Endodermal cell (in vitro differentiated cells): ENCODE results near the gene ZFYVE16. TPM values are rescaled to one million over a fixed set of nuclear protein-coding genes. Genes with fewer than 3 reads are reported as not detected.
"Not testable (repeated sequence)": the region's sequence is repeated elsewhere in the genome, so short reads cannot be mapped to it uniquely, and the experiment has no call there.

Experiments used
- DNase-seq: peaks from one replicate; pipeline ENCODE4 v3.0.0-alpha.2; 2017
- H3K27ac ChIP-seq: 2 replicates; pipeline ENCODE4 v1.5.1; 2013; ENCODE audit warnings: mild to moderate bottlenecking, low read depth, low read length, moderate library complexity
- H3K27me3 ChIP-seq: 2 replicates; pipeline ENCODE4 v1.6.1; 2013; ENCODE audit warnings: mild to moderate bottlenecking, low read length, moderate library complexity; ENCODE audit not compliant: insufficient read depth, control insufficient read depth, poor library complexity, severe bottlenecking
- H3K36me3 ChIP-seq: 2 replicates; pipeline ENCODE4 v1.7.0; 2013; ENCODE audit warnings: mild to moderate bottlenecking, low read length, moderate library complexity; ENCODE audit not compliant: control insufficient read depth, insufficient read depth
- H3K4me1 ChIP-seq: one replicate; pipeline ENCODE4 v1.7.0; 2013; ENCODE audit warnings: low read length; ENCODE audit not compliant: control insufficient read depth, insufficient read depth
- H3K4me3 ChIP-seq: 2 replicates; pipeline ENCODE4 v1.5.1; 2013; ENCODE audit warnings: mild to moderate bottlenecking, low read length, moderate library complexity
- H3K9ac ChIP-seq: 2 replicates; pipeline ENCODE4 v1.6.1; 2013; ENCODE audit warnings: mild to moderate bottlenecking, low read length, moderate library complexity; ENCODE audit not compliant: poor library complexity, severe bottlenecking; ENCODE audit errors: extremely low read depth
- H3K9me3 ChIP-seq: 2 replicates; pipeline ENCODE4 v1.6.1; 2013; ENCODE audit warnings: mild to moderate bottlenecking, low read length, moderate library complexity; ENCODE audit not compliant: control insufficient read depth
- H3K27ac Mint-ChIP-seq: 2 replicates; pipeline ENCODE4 v1.8.0; 2020; ENCODE audit warnings: mixed read lengths
- H3K27me3 Mint-ChIP-seq: 2 replicates; pipeline ENCODE4 v1.8.0; 2021; ENCODE audit warnings: mild to moderate bottlenecking, mixed read lengths; ENCODE audit not compliant: insufficient read depth
- H3K36me3 Mint-ChIP-seq: 2 replicates; pipeline ENCODE4 v1.8.0; 2020; ENCODE audit warnings: low read depth, mixed read lengths
- H3K4me1 Mint-ChIP-seq: 2 replicates; pipeline ENCODE4 v1.8.0; 2020; ENCODE audit warnings: mixed read lengths
- H3K4me3 Mint-ChIP-seq: 2 replicates; pipeline ENCODE4 v1.8.0; 2020; ENCODE audit warnings: mild to moderate bottlenecking, moderate library complexity, mixed read lengths
- H3K9me3 Mint-ChIP-seq: 2 replicates; pipeline ENCODE4 v1.8.0; 2020; ENCODE audit warnings: mild to moderate bottlenecking, mixed read lengths
- CTCF ChIP-seq: fragments of 200-600 bp; sonication (generic); conservative IDR thresholded peaks from 2 replicates; pipeline ENCODE4 v1.5.0; 2021; ENCODE audit warnings: antibody characterized with exemption, mild to moderate bottlenecking
- WGBS, 2 experiments: methylation state at CpG; one replicate each; pipeline versions ENCODE4 v1.1.5 to v1.1.7; 2013; ENCODE audit warnings: missing lambda C conversion rate in 2 of 2, mixed read lengths in 1 of 2; ENCODE audit not compliant: insufficient coverage in 1 of 2, insufficient read length in 1 of 2; 5-methylcytosine and 5-hydroxymethylcytosine counted together
- total RNA-seq, 2 donors: library from RNA; stranded (reverse); fragmentation: NEBNext Ultra II Directional in 1 of 2; extraction: Animal tissue kit (Norgen Biotek cat#: 25700) in 1 of 2; gene quantifications; 2 replicates in 1 of 2; 3 replicates in 1 of 2; pipeline ENCODE4 v1.2.1, GENCODE V29; 2021

ZFYVE16 gene
- total RNA-seq, 2 donors from 2014 or later: 58.3 to 85.0 TPM

GRCh38 chr5:80492741-80493140 is 84.9 kb downstream of the ZFYVE16 start:
- H3K27ac Mint-ChIP-seq: no peak overlapping the region

GRCh38 chr5:80493443-80493842 is 85.6 kb downstream of the ZFYVE16 start:
- not testable (repeated sequence) for H3K27ac ChIP-seq, H3K9ac ChIP-seq, H3K27me3 ChIP-seq, H3K4me1 Mint-ChIP-seq, H3K4me3 ChIP-seq, H3K36me3 Mint-ChIP-seq, H3K27ac Mint-ChIP-seq, DNase-seq, H3K4me3 Mint-ChIP-seq, H3K9me3 ChIP-seq, H3K36me3 ChIP-seq, H3K4me1 ChIP-seq, H3K27me3 Mint-ChIP-seq
- 89 to 92% methylated on average over 3 to 7 of the region's 7 CpGs for WGBS, 2 experiments
- peaks cover 11% of the 10 kb centered on the region for H3K9me3 Mint-ChIP-seq

More at GRCh38 chr5:80492741-80493140, 84.9 kb downstream of the ZFYVE16 start:
- Mint-ChIP-seq H3K36me3 (no peaks in the 10 kb centered on the region), H3K27me3 (peaks cover 3% of the 10 kb centered on the region), H3K4me3 (no peak overlapping the region), H3K9me3 (peaks cover 11% of the 10 kb centered on the region), H3K4me1 (peaks cover 3% of the 10 kb centered on the region)
- Histone ChIP-seq H3K4me3 (no peak overlapping the region), H3K9ac (no peak overlapping the region), H3K4me1 (no peaks in the 10 kb centered on the region), H3K36me3 (no peaks in the 10 kb centered on the region), H3K27me3 (no peaks in the 10 kb centered on the region), H3K27ac (no peak overlapping the region), H3K9me3 (no peaks in the 10 kb centered on the region)
- no peak for DNase-seq
- no peak for TF ChIP-seq CTCF
- WGBS, 2 experiments: 82 to 96% methylated on average over 3 of the region's 3 CpGs

GRCh38 chr5:80495891-80496290 is 88.0 kb downstream of the ZFYVE16 start:
- Mint-ChIP-seq H3K36me3 (no peaks in the 10 kb centered on the region), H3K27me3 (no peaks in the 10 kb centered on the region), H3K4me1 (no peaks in the 10 kb centered on the region), H3K4me3 (no peak overlapping the region), H3K27ac (no peak overlapping the region), H3K9me3 (peaks cover 11% of the 10 kb centered on the region)
- no peak overlapping the region for H3K9ac ChIP-seq
- 96% methylated on average over 2 of the region's 2 CpGs; no CpG with 5 or more reads in 1 of the 2 experiments for WGBS, 2 experiments
- no peak overlapping the region for H3K4me3 ChIP-seq
- no peaks in the 10 kb centered on the region for H3K4me1 ChIP-seq
- no peaks in the 10 kb centered on the region for H3K36me3 ChIP-seq
- H3K27ac ChIP-seq: no peak overlapping the region
- H3K9me3 ChIP-seq: no peaks in the 10 kb centered on the region
- H3K27me3 ChIP-seq: no peaks in the 10 kb centered on the region
- no peak for TF ChIP-seq CTCF
- DNase-seq: no peak

- H3K36me3 ChIP-seq: no peaks in the 10 kb centered on the region
- TF ChIP-seq CTCF: no peak
- no peak overlapping the region for H3K27ac ChIP-seq
- WGBS, 2 experiments: 100% methylated on average over 2 of the region's 2 CpGs; no CpG with 5 or more reads in 1 of the 2 experiments
- H3K27me3 ChIP-seq: no peaks in the 10 kb centered on the region
- no peak for DNase-seq
- no peak overlapping the region for H3K9ac ChIP-seq
- H3K4me3 ChIP-seq: no peak overlapping the region
- Mint-ChIP-seq H3K9me3 (no peaks in the 10 kb centered on the region), H3K27me3 (no peaks in the 10 kb centered on the region), H3K36me3 (no peaks in the 10 kb centered on the region), H3K27ac (no peak overlapping the region), H3K4me1 (no peaks in the 10 kb centered on the region), H3K4me3 (no peak overlapping the region)
- H3K4me1 ChIP-seq: no peaks in the 10 kb centered on the region
- no peaks in the 10 kb centered on the region for H3K9me3 ChIP-seq
Observed at GRCh38 chr5:80502800-80503199, 94.9 kb downstream of the ZFYVE16 start.
